T-cell (primary cell): ENCODE measurements around the gene KLHL30. TPM values are rescaled to one million over a fixed set of nuclear protein-coding genes. Genes with fewer than 3 reads are reported as not detected.

Experiments
- ATAC-seq, 4 experiments: fragments of 200-7000 bp in 3 of 4; fragments of 150-1000 bp in 1 of 4; cut with Tn5 transposase; replicated peaks in 1 of 4; 1 replicate in 3 of 4; 2 replicates in 1 of 4; pipeline ENCODE4 v1.10.0; 2021; ENCODE audit warnings: moderate library complexity in 3 of 4, mild to moderate bottlenecking in 2 of 4, moderate number of reproducible peaks in 1 of 4
- CTCF ChIA-PET, 2 donors: fragments of 300-600 bp; sonication (Branson Sonifier 250); formaldehyde crosslinking; loops; one replicate each; lab custom pipeline; 2022; ENCODE audit warnings: antibody characterized with exemption in 2 of 2; lab: Charles Lee
- POLR2A ChIA-PET, 2 donors: fragments of 300-600 bp; sonication (Branson Sonifier 250); formaldehyde crosslinking; loops; one replicate each; lab custom pipeline; 2022; ENCODE audit warnings: antibody characterized with exemption in 2 of 2; lab: Charles Lee
- DNase-seq, 35 experiments: peaks; one replicate each; pipeline versions ENCODE4 v3.0.0 to v3.0.0-alpha.2; 2013 to 2023
- H3K27ac ChIP-seq: one replicate; pipeline ENCODE4 v1.5.1; 2013; ENCODE audit warnings: low read length
- H3K27me3 ChIP-seq, 2 experiments: replicated peaks in 1 of 2; 1 replicate in 1 of 2; 2 replicates in 1 of 2; pipeline versions ENCODE4 v1.6.1 to v1.7.0; 2013; ENCODE audit warnings: low read length in 1 of 2, mixed read lengths in 1 of 2; ENCODE audit not compliant: control insufficient read depth in 2 of 2, insufficient read depth in 2 of 2; ENCODE audit errors: extremely low read depth in 1 of 2
- H3K36me3 ChIP-seq, 2 donors: 1 replicate in 1 of 2; 2 replicates in 1 of 2; pipeline versions ENCODE4 v1.6.1 to v1.7.0; 2013; ENCODE audit warnings: low read length in 1 of 2; ENCODE audit not compliant: control insufficient read depth in 2 of 2, insufficient read depth in 1 of 2; ENCODE audit errors: extremely low read depth in 1 of 2
- H3K4me1 ChIP-seq, 2 experiments: 1 replicate in 1 of 2; 2 replicates in 1 of 2; pipeline versions ENCODE4 v1.6.1 to v1.7.0; 2013; ENCODE audit warnings: low read length in 2 of 2, mixed read lengths in 1 of 2; ENCODE audit not compliant: insufficient read depth in 2 of 2, control insufficient read depth in 1 of 2; ENCODE audit errors: extremely low read depth in 1 of 2
- H3K4me3 ChIP-seq, 2 donors: 1 replicate in 1 of 2; 2 replicates in 1 of 2; pipeline versions ENCODE4 v1.5.1 to v1.7.0; 2013; ENCODE audit warnings: mild to moderate bottlenecking in 2 of 2, low read length in 1 of 2, moderate library complexity in 1 of 2; ENCODE audit not compliant: control insufficient read depth in 1 of 2; ENCODE audit errors: extremely low read depth in 1 of 2
- H3K9me3 ChIP-seq: 2 replicates; pipeline ENCODE4 v1.7.0; 2013
- H3K27ac Mint-ChIP-seq, 2 donors: one replicate each; pipeline ENCODE4 v1.8.0; 2020 to 2021; ENCODE audit warnings: mild to moderate bottlenecking in 2 of 2, mixed read lengths in 2 of 2
- H3K27me3 Mint-ChIP-seq, 2 donors: one replicate each; pipeline ENCODE4 v1.8.0; 2021 to 2022; ENCODE audit warnings: mixed read lengths in 2 of 2
- H3K36me3 Mint-ChIP-seq: one replicate; pipeline ENCODE4 v1.8.0; 2021; ENCODE audit warnings: mixed read lengths
- H3K4me1 Mint-ChIP-seq, 3 donors: one replicate each; pipeline ENCODE4 v1.8.0; 2020 to 2022; ENCODE audit warnings: mixed read lengths in 3 of 3, mild to moderate bottlenecking in 1 of 3
- H3K4me3 Mint-ChIP-seq, 3 donors: one replicate each; pipeline ENCODE4 v1.8.0; 2020 to 2022; ENCODE audit warnings: mild to moderate bottlenecking in 3 of 3, mixed read lengths in 3 of 3, moderate library complexity in 3 of 3
- H3K9me3 Mint-ChIP-seq, 3 donors: one replicate each; pipeline ENCODE4 v1.8.0; 2020 to 2022; ENCODE audit warnings: mixed read lengths in 3 of 3
- WGBS: methylation state at CpG from one replicate; pipeline ENCODE4 v1.1.5; 2013; ENCODE audit warnings: missing lambda C conversion rate; ENCODE audit not compliant: insufficient coverage; 5-methylcytosine and 5-hydroxymethylcytosine counted together
- total RNA-seq, 35 experiments: library from RNA in 6 of 35; stranded (reverse) in 6 of 35; fragments of 120-200 nt in 1 of 35; gene quantifications; one replicate each; pipeline versions ENCODE4 v1.2.1 to v1.2.4 and lab custom pipeline; 2013 to 2026

Gene KLHL30
- total RNA-seq, 5 donors from 2014 or later (not counting 1 experiment from before 2014, with no cell fraction given): not detected

GRCh38 chr2:238128534-238129001, 9.9 kb upstream of the KLHL30 start:
- Mint-ChIP-seq H3K9me3 (no peaks in the 10 kb centered on the region), H3K4me1 (no peaks in the 10 kb centered on the region), H3K4me3 (no peak overlapping the region), H3K36me3 (no peaks in the 10 kb centered on the region), H3K27me3 (no peaks in the 10 kb centered on the region), H3K27ac (no peak overlapping the region)
- H3K27me3 ChIP-seq: peaks cover 0 to 9% of the 10 kb centered on the region in 2 experiments
- WGBS: 69% methylated on average over 28 of the region's 30 CpGs
- POLR2A ChIA-PET: no interaction called here
- DNase-seq (no peak), ATAC-seq (no peak)
- H3K4me3 ChIP-seq: no peak overlapping the region
- H3K36me3 ChIP-seq: no peaks in the 10 kb centered on the region
- CTCF ChIA-PET: interaction anchor here in 1 of 2 donors (0.5 kb wide), 1 partner anchor 9 kb away, joined by 3 read pairs; no protein-coding TSS in a partner anchor
- H3K4me1 ChIP-seq: peaks cover 0 to 6% of the 10 kb centered on the region in 2 experiments
- no peak overlapping the region for H3K27ac ChIP-seq
- no peaks in the 10 kb centered on the region for H3K9me3 ChIP-seq

GRCh38 chr2:238129166-238130010, 9.1 kb upstream of the KLHL30 start:
- Histone ChIP-seq H3K4me1 (peaks cover 0 to 6% of the 10 kb centered on the region in 2 experiments), H3K27me3 (peaks cover 0 to 9% of the 10 kb centered on the region in 2 experiments), H3K9me3 (no peaks in the 10 kb centered on the region), H3K27ac (no peak overlapping the region), H3K4me3 (no peak overlapping the region), H3K36me3 (no peaks in the 10 kb centered on the region)
- ChIA-PET POLR2A (no interaction called here), CTCF (interaction anchor here in 1 of 2 donors (0.5 kb wide), 1 partner anchor 10 kb away, joined by 3 read pairs; no protein-coding TSS in a partner anchor)
- no peak overlapping the region for H3K4me3 Mint-ChIP-seq
- no peak overlapping the region for H3K27ac Mint-ChIP-seq
- H3K4me1 Mint-ChIP-seq: no peaks in the 10 kb centered on the region
- no peak for DNase-seq
- no peaks in the 10 kb centered on the region for H3K27me3 Mint-ChIP-seq
- H3K36me3 Mint-ChIP-seq: no peaks in the 10 kb centered on the region
- 88% methylated on average over 22 of the region's 22 CpGs for WGBS
- ATAC-seq: no peak
- no peaks in the 10 kb centered on the region for H3K9me3 Mint-ChIP-seq

GRCh38 chr2:238130111-238130695, 8.3 kb upstream of the KLHL30 start:
- H3K4me1 Mint-ChIP-seq: no peaks in the 10 kb centered on the region
- Histone ChIP-seq H3K27ac (no peak overlapping the region), H3K4me1 (peaks cover 0 to 6% of the 10 kb centered on the region in 2 experiments), H3K36me3 (no peaks in the 10 kb centered on the region), H3K4me3 (no peak overlapping the region), H3K9me3 (no peaks in the 10 kb centered on the region), H3K27me3 (peaks cover 0 to 9% of the 10 kb centered on the region in 2 experiments)
- no peak overlapping the region for H3K4me3 Mint-ChIP-seq
- H3K27ac Mint-ChIP-seq: no peak overlapping the region
- H3K27me3 Mint-ChIP-seq: no peaks in the 10 kb centered on the region
- ChIA-PET CTCF (no interaction called here), POLR2A (no interaction called here)
- no peaks in the 10 kb centered on the region for H3K9me3 Mint-ChIP-seq
- DNase-seq: no peak
- WGBS: 84% methylated on average over 27 of the region's 28 CpGs
- peak in 1 of 4 experiments; percentile 5 for ATAC-seq
- H3K36me3 Mint-ChIP-seq: no peaks in the 10 kb centered on the region

- Mint-ChIP-seq H3K36me3 (no peaks in the 10 kb centered on the region), H3K27me3 (no peaks in the 10 kb centered on the region), H3K4me1 (no peaks in the 10 kb centered on the region), H3K9me3 (no peaks in the 10 kb centered on the region), H3K27ac (no peak overlapping the region), H3K4me3 (no peak overlapping the region)
- CTCF ChIA-PET: no interaction called here
- no peaks in the 10 kb centered on the region for H3K9me3 ChIP-seq
- 89% methylated on average over 60 of the region's 68 CpGs for WGBS
- peaks cover 0 to 9% of the 10 kb centered on the region in 2 experiments for H3K27me3 ChIP-seq
- DNase-seq (no peak), ATAC-seq (no peak)
- peaks cover 0 to 6% of the 10 kb centered on the region in 2 experiments for H3K4me1 ChIP-seq
- H3K27ac ChIP-seq: no peak overlapping the region
- no peaks in the 10 kb centered on the region for H3K36me3 ChIP-seq
- no peak overlapping the region for H3K4me3 ChIP-seq
- POLR2A ChIA-PET: no interaction called here
Observed at GRCh38 chr2:238130696-238131628, 7.5 kb upstream of the KLHL30 start.

- 84% methylated on average over 10 of the region's 14 CpGs for WGBS
- Mint-ChIP-seq H3K9me3 (no peaks in the 10 kb centered on the region), H3K27me3 (no peaks in the 10 kb centered on the region), H3K36me3 (no peaks in the 10 kb centered on the region), H3K27ac (no peak overlapping the region), H3K4me1 (no peaks in the 10 kb centered on the region), H3K4me3 (no peak overlapping the region)
- H3K27ac ChIP-seq: no peak overlapping the region
- ATAC-seq (no peak), DNase-seq (no peak)
- peaks cover 0 to 9% of the 10 kb centered on the region in 2 experiments for H3K27me3 ChIP-seq
- H3K4me3 ChIP-seq: no peak overlapping the region
- ChIA-PET CTCF (no interaction called here), POLR2A (no interaction called here)
- H3K9me3 ChIP-seq: no peaks in the 10 kb centered on the region
- H3K36me3 ChIP-seq: no peaks in the 10 kb centered on the region
- peaks cover 0 to 6% of the 10 kb centered on the region in 2 experiments for H3K4me1 ChIP-seq
Observed at GRCh38 chr2:238131761-238132462, 6.6 kb upstream of the KLHL30 start.
